Testis (tissue), 3 donors: ENCODE data around the gene TMEM109. TPM values are rescaled to one million over a fixed set of nuclear protein-coding genes. Genes with fewer than 3 reads are reported as not detected.

Experiments used
- DNase-seq: peaks from one replicate; pipeline ENCODE4 v3.0.0-alpha.2; 2019
- H3K27ac ChIP-seq, 2 donors: fragments of 200-600 bp; sonication (generic); one replicate each; pipeline ENCODE4 v1.5.1; 2019
- H3K27me3 ChIP-seq: fragments of 200-600 bp; sonication (generic); one replicate; pipeline ENCODE4 v1.5.1; 2019
- H3K36me3 ChIP-seq: fragments of 200-600 bp; sonication (generic); one replicate; pipeline ENCODE4 v1.5.1; 2017; ENCODE audit warnings: low read depth; ENCODE audit errors: missing control alignments
- H3K4me1 ChIP-seq: fragments of 200-600 bp; sonication (generic); one replicate; pipeline ENCODE4 v1.5.1; 2019
- H3K4me3 ChIP-seq, 2 donors: fragments of 200-600 bp; sonication (generic); one replicate each; pipeline ENCODE4 v1.5.1; 2017 to 2019
- H3K9me3 ChIP-seq: fragments of 200-600 bp; sonication (generic); one replicate; pipeline ENCODE4 v1.5.1; 2017
- POLR2A ChIP-seq: fragments of 450-650 bp; IDR thresholded peaks from one replicate; pipeline ENCODE4 v1.6.1; 2017; ENCODE audit warnings: antibody characterized with exemption, mild to moderate bottlenecking, moderate library complexity
- WGBS, 2 donors: methylation state at CpG; one replicate each; pipeline ENCODE4 v1.1.5; 2018; 5-methylcytosine and 5-hydroxymethylcytosine counted together
- intact Hi-C: fragments of 100-400 bp; cut with DNase I; formaldehyde crosslinking; loops from one replicate; pipeline ENCODE4 v1.15.1; 2023; ENCODE audit warnings: low total_unique reads
- polyA plus RNA-seq: library from polyadenylated mRNA; stranded (reverse); fragments of 350-450 nt; fragmentation: Illumina TruSeq; extraction: RNeasy Lipid Tissue Mini Kit (QIAGEN cat#74804); gene quantifications from one replicate; pipeline ENCODE4 v1.2.3, GENCODE V29; 2014; ENCODE audit warnings: low read depth, low replicate concordance; ENCODE audit not compliant: insufficient read depth
- total RNA-seq, 2 donors: library from RNA; depleted of rRNA; stranded (reverse); fragments of >200 nt; gene quantifications; one replicate each; pipeline ENCODE4 v1.2.3, GENCODE V29; 2016
- TF ChIP-seq, protein P1 (sequence below), 3 experiments: fragments of 450-650 bp in 2 of 3; fragments of 200-600 bp in 1 of 3; sonication (generic) in 1 of 3; IDR thresholded peaks; one replicate each; pipeline ENCODE4 v1.5.1; 2016 to 2019; ENCODE audit warnings: antibody characterized with exemption in 3 of 3, mild to moderate bottlenecking in 2 of 3, moderate library complexity in 1 of 3

Gene TMEM109
- total and polyA plus RNA-seq, 3 donors from 2014 or later = 28.1 to 59.1 (median 46.7) TPM

DNA sequence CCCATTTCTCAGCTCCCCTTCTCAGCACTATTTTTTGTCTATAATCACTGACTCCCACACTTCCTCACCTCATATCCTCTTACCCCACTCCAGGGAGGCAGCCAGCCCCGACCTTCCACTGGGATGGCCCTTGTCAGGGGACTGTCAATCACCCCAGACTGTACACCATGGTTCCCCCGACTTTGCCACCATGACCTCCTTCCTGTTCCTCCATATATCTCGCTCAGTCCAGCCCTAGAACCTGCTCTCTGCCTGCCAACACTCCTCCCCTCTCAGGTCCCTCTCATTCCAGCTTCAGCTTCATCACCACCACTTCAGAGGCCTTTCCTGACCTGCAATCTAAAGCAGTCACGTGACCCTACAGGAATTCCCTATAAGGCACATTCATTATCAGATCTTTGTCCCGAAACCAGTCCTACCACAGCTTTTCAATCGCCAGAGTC lies 24.1 kb upstream of the TMEM109 start:
- 69 to 72% methylated on average over 6 of the region's 6 CpGs for WGBS, 2 donors
- Histone ChIP-seq H3K36me3 (no peaks in the 10 kb centered on the region), H3K9me3 (no peaks in the 10 kb centered on the region), H3K4me1 (no peaks in the 10 kb centered on the region), H3K4me3 (no peak overlapping the region), H3K27ac (no peak overlapping the region), H3K27me3 (no peaks in the 10 kb centered on the region)
- DNase-seq = no peak
- TF ChIP-seq, protein P1, sequence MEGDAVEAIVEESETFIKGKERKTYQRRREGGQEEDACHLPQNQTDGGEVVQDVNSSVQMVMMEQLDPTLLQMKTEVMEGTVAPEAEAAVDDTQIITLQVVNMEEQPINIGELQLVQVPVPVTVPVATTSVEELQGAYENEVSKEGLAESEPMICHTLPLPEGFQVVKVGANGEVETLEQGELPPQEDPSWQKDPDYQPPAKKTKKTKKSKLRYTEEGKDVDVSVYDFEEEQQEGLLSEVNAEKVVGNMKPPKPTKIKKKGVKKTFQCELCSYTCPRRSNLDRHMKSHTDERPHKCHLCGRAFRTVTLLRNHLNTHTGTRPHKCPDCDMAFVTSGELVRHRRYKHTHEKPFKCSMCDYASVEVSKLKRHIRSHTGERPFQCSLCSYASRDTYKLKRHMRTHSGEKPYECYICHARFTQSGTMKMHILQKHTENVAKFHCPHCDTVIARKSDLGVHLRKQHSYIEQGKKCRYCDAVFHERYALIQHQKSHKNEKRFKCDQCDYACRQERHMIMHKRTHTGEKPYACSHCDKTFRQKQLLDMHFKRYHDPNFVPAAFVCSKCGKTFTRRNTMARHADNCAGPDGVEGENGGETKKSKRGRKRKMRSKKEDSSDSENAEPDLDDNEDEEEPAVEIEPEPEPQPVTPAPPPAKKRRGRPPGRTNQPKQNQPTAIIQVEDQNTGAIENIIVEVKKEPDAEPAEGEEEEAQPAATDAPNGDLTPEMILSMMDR (IDR thresholded peaks at IDR 0.05) = no peak
- TF ChIP-seq POLR2A = no peak
- intact Hi-C loops = no loop called here

- Histone ChIP-seq H3K27me3 (no peaks in the 10 kb centered on the region), H3K27ac (no peak overlapping the region), H3K4me1 (no peaks in the 10 kb centered on the region), H3K9me3 (no peaks in the 10 kb centered on the region), H3K36me3 (no peaks in the 10 kb centered on the region), H3K4me3 (no peak overlapping the region)
- intact Hi-C loops = no loop called here
- WGBS, 2 donors = 48 to 58% methylated on average over 5 of the region's 5 CpGs
- DNase-seq = no peak
- TF ChIP-seq, protein P1 (IDR thresholded peaks at IDR 0.05) = no peak
- no peak for TF ChIP-seq POLR2A
These were observed 23.3 kb upstream of the TMEM109 start for GRCh38 chr11:60890696-60891095.

DNA sequence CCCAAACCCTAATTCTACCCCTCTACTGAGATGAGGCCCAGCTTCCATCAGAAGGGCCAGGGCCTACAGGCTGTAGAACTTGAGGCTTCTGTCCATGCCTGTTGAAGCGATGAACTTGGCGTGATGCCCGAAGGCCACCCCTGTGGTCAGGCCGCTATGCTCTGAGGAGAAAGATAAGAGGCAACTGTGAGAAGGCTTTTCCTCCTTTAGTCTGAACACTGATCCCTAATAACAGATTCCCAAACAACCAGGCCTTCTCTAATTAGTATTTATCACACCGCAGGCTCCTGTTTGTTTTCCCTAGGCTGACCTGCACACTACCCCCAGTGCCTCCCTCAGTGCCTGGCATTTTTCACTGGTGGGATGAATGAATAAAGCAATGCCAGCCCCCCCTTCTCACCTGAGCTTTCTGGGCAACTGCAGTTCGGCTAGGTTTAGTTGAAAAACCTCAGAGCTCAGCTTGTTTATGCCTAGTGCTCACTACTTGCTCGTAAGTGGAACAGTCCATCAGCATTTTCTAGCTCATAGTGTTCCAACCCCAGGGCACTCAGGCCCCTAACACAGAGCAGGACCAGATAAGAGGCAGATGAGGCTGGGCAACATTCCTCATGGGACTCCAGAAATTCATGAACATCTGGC lies 22.7 kb upstream of the TMEM109 start:
- peak; percentile 72 for DNase-seq
- Histone ChIP-seq H3K4me3 (no peak overlapping the region), H3K27me3 (no peaks in the 10 kb centered on the region), H3K36me3 (no peaks in the 10 kb centered on the region), H3K27ac (peak overlapping the region; percentile 2 to 38), H3K4me1 (no peaks in the 10 kb centered on the region), H3K9me3 (no peaks in the 10 kb centered on the region)
- 56 to 71% methylated on average over 6 to 7 of the region's 7 CpGs for WGBS, 2 donors
- TF ChIP-seq, protein P1 (IDR thresholded peaks at IDR 0.05) = no peak
- intact Hi-C loops = no loop called here

DNA sequence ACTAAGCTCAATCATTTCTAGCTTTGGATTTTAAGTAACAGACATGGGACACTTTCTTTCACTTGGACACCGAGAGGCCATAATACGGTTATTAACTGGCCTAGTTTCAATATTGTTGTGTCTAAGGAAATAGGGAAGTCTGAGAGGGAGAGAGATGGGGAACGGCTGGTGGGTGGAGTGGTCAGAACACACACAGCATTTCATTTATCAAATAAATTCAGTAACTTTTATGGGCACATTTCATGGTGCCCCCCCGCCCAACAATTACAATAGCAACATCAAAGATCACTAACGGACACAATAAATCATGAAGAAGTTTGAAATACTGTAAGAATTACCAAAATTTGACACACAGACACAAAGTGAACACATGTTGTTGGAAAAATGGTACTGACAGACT lies 18.3 kb upstream of the TMEM109 start:
- intact Hi-C loops = loop anchor here (5.0 kb wide), 1 partner anchor 58 kb away; no protein-coding TSS in a partner anchor
- no peaks in the 10 kb centered on the region for H3K9me3 ChIP-seq
- H3K4me1 ChIP-seq = no peaks in the 10 kb centered on the region
- H3K36me3 ChIP-seq = no peaks in the 10 kb centered on the region
- no peak overlapping the region for H3K27ac ChIP-seq
- TF ChIP-seq POLR2A = no peak
- TF ChIP-seq, protein P1 (IDR thresholded peaks at IDR 0.05) = no peak
- no peaks in the 10 kb centered on the region for H3K27me3 ChIP-seq
- 83 to 88% methylated on average over 5 of the region's 5 CpGs for WGBS, 2 donors
- H3K4me3 ChIP-seq = no peak overlapping the region
- DNase-seq = no peak

DNA sequence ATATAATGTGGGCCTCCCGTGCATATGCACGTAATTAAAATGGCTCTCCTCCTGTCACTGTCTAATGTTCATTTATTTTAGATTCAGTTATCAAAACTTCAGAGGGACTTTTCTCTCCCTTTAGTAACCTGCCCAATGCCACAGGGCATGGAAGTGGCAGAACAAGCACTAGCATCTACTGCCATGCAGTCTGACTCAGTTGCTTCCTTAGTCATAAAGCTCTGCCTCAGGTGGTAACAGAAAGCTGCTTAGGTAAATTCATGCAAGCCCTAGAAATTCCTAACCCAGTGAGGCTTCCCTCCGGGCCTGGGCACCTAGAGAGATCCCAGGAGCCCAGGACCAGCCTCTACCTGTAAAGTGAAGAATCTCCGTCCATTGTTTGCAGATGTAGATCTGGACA lies 16.5 kb upstream of the TMEM109 start:
- H3K36me3 ChIP-seq = no peaks in the 10 kb centered on the region

More for the DNA sequence above, 16.5 kb upstream of the TMEM109 start:
- DNase-seq = no peak
- Histone ChIP-seq H3K4me3 (no peak overlapping the region), H3K4me1 (no peaks in the 10 kb centered on the region), H3K9me3 (no peaks in the 10 kb centered on the region), H3K27me3 (no peaks in the 10 kb centered on the region), H3K27ac (no peak overlapping the region)
- intact Hi-C loops = loop anchor here (5.0 kb wide), 1 partner anchor 60 kb away; no protein-coding TSS in a partner anchor
- TF ChIP-seq, protein P1 (IDR thresholded peaks at IDR 0.05) = no peak
- TF ChIP-seq POLR2A = no peak
- 91 to 92% methylated on average over 4 of the region's 4 CpGs for WGBS, 2 donors
